GM12801 (cell line): ENCODE data around the gene MTPN.

Source experiments
- TF ChIP-seq, protein P1 (sequence below): IDR thresholded peaks from one replicate; pipeline ENCODE4 v1.5.1; 2011; ENCODE audit warnings: control low read depth; ENCODE audit not compliant: insufficient read length; ENCODE audit errors: extremely low read depth

Gene MTPN, protein sequence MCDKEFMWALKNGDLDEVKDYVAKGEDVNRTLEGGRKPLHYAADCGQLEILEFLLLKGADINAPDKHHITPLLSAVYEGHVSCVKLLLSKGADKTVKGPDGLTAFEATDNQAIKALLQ

DNA sequence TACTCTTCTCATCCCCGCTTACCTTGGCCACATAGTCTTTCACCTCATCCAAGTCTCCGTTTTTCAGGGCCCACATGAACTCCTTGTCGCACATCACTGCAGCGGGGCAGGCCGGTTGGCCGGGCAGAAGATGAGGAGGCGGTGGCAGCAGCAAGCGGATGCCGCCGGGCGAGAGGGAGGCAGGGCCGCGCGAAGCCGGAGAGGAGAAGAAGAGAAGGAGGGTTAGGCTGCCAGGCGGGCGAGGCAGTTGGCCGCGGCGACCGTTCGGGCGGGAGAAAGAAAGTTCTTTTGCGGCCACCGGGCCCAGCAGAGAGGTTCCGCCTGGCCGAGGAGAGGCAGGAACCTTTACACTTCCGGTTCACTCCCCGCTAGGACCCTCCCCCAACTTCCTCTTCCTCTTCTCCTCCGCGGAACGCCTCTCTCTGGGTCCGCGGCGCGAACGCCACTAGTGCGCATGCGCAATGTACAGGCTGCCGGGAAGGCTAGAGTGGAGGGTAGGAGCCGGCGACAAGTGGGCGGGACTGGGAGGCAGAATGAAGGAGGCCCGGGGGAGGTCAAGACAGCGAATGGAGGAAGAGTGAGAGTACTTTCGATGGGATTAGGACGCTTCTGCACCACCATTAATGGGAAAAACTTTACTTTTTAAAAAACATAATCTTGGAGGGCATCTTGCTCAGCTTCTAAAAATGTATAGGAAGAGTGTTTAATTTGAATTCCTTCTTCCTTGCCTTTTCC, at the start of gene MTPN:
Gene MTPN (minus strand): TSS at position 353 of the 735 bp plus-strand sequence. CDS start 259 bp downstream, at position 94.
- TF ChIP-seq, protein P1, sequence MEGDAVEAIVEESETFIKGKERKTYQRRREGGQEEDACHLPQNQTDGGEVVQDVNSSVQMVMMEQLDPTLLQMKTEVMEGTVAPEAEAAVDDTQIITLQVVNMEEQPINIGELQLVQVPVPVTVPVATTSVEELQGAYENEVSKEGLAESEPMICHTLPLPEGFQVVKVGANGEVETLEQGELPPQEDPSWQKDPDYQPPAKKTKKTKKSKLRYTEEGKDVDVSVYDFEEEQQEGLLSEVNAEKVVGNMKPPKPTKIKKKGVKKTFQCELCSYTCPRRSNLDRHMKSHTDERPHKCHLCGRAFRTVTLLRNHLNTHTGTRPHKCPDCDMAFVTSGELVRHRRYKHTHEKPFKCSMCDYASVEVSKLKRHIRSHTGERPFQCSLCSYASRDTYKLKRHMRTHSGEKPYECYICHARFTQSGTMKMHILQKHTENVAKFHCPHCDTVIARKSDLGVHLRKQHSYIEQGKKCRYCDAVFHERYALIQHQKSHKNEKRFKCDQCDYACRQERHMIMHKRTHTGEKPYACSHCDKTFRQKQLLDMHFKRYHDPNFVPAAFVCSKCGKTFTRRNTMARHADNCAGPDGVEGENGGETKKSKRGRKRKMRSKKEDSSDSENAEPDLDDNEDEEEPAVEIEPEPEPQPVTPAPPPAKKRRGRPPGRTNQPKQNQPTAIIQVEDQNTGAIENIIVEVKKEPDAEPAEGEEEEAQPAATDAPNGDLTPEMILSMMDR: no peak

DNA sequence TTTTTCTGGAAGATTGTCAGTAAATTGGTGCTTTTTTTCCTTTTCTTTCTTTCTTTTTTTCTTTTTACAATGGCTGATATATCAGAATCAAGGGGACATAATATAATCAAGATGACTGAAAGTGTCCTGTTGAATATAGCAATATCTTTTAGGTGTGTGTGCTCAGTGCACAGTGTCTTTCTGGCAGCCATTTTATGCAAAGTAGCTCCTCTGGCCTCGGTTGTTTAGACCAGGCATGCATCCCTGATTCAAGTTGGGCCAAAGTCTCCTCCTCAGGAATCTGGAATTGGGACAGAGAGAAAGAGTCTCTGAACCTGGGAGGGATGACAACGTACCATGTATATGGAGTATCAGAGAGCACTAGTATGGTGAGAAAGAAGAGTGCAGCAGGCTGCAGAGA, 49.0 kb upstream of the MTPN start:
- TF ChIP-seq, protein P1: no peak

DNA sequence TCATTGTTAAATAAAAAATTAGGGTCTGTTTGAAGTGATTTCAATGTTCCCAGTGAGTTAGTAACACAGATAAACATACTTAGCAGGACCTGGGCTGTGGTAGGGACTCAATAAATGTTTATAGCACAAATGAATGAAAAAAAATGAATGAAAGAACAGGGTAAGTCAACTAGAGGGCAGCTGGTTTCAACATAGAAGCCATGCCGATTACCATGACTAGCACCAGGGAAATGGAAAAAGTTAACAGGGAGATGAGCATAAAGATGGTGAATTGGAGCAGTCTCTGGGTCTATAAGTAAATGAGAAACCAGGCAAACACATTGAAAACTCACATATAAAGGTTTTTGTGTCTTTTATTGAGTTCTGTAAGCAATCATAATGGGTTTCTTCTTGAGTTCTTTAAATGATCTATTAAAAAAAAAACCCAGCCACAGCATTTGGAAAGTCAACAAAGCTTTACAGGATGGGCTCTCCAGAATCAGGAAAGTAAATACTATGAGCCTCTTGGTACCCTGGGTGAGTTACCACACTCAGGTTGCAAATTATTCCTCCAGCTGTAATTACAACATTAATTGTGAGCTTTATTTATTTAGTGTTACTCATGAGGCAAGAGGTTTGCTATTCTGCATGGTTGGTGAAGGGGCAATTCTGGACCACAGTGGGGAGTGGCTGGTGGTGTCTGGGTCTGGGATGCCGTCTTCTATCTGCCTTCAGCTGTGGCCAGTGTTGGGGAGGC, 46.1 kb upstream of the MTPN start:
- TF ChIP-seq, protein P1: no peak

DNA sequence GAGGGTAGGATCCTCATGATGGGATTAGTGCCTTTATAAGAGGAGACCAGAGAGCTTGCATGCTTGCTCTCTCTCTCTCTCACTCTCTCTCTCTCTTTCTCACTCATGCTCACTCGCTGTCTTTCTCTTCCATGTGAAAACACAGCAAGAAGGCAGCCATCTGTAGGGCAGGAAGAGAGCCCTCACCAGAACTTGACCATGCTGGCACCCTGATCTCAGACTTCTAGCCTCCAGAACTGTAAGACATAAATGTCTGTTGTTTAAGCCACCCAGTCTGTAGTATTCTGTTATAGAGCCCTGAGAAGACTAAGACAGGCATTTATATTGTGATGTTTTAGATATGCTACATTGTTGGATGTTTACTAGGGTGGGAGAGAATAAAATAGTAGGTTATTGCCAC, 43.4 kb upstream of the MTPN start:
- TF ChIP-seq, protein P1: no peak

DNA sequence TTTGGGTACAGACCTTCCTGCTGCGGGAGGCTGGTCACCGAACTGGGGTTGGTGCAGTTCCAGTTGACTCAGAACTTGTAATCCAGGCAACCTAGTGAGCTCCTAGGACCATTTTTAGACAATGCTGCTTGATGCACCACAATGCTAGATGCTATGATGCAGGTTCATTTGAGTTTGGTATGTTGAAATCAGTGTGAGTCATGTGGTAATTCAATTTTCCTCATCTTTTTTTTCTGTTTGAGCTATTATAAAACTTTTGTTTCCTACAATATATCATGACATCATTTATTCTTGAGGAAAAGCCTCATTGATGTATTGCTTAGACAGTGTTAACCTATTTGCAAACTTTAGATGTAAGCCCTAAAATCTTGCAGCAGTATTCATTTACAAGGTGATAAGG, 40.9 kb upstream of the MTPN start:
- TF ChIP-seq, protein P1: no peak

DNA sequence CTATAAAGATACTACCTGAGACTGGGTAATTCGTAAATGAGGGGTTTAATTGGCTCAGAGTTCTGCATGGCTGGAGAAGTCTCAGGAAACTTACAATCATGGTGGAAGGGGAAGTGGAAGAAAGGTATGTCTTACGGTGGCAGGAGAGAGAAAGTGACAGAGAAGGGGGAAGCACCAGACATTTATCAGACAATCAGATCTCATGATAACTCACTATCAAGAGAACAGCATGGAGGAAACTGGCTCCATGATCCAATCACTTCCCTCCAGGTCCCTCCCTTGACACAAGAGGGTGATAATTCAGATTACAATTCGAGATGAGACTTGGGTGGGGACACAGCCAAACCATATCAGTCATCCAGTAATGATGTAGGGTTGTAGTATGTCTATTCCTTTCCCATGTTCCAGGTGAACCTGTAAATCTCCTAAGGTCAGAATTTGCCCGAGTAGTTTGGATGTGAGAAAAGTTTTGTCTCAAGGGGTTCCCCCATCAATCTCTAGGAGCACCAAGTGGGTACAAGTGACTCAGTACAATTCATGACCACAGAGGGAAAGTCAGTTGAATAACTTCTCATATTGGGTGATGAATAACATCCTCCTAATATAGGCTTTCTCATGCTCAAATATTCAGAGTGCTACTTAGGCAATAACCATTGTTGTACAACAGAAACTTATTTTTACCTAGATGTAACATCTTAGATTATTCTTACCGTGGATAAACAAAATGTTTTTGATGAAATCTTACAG, 39.7 kb upstream of the MTPN start:
- TF ChIP-seq, protein P1: no peak

DNA sequence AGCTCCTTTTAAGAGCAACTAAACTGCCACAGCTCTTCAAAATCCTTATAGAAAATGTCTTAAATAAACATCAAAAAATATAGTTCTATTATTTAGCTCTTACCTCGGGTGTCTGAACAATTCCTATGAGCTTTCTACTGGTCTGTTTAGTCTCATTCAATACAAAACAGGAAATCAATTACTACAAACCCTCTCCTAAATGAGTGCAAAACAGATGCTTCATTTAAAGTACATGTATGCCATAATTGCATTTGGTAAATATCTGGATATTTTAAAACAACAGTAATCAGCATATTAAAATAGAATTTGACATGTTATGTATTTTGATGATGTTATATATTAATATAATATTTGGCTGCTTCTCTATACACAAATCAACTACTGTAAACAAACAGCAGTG, 38.5 kb upstream of the MTPN start:
- TF ChIP-seq, protein P1: no peak
